Stimulated activated naive B cell treated with anti-CD40 and anti-IgM and Interleukin-4, amounts not matched to agents 10 μg/mL and 1 μg/mL and 100 μg/mL, for 72 hours (primary cell): ENCODE data around the gene PDE11A.

Experiments
- ATAC-seq, 2 donors: fragments of 150-1000 bp; cut with Tn5 transposase; replicated peaks; 2 replicates each; pipeline ENCODE4 v1.10.0; 2021; ENCODE audit warnings: moderate library complexity in 1 of 2
- DNase-seq: peaks from one replicate; pipeline ENCODE4 v3.0.0; 2021
- H3K27ac Mint-ChIP-seq: one replicate; pipeline ENCODE4 v1.8.0; 2022; ENCODE audit warnings: mild to moderate bottlenecking, mixed read lengths
- H3K27me3 Mint-ChIP-seq, 2 donors: one replicate each; pipeline ENCODE4 v1.8.0; 2022; ENCODE audit warnings: mixed read lengths in 2 of 2
- H3K36me3 Mint-ChIP-seq, 2 donors: one replicate each; pipeline ENCODE4 v1.8.0; 2022; ENCODE audit warnings: mixed read lengths in 2 of 2, mild to moderate bottlenecking in 1 of 2
- H3K4me1 Mint-ChIP-seq, 2 donors: one replicate each; pipeline ENCODE4 v1.8.0; 2022; ENCODE audit warnings: mixed read lengths in 2 of 2, mild to moderate bottlenecking in 1 of 2
- H3K4me3 Mint-ChIP-seq, 2 donors: one replicate each; pipeline ENCODE4 v1.8.0; 2022; ENCODE audit warnings: mild to moderate bottlenecking in 2 of 2, mixed read lengths in 2 of 2, moderate library complexity in 1 of 2
- H3K9me3 Mint-ChIP-seq, 2 donors: one replicate each; pipeline ENCODE4 v1.8.0; 2022; ENCODE audit warnings: mixed read lengths in 2 of 2, mild to moderate bottlenecking in 1 of 2

PDE11A gene

DNA sequence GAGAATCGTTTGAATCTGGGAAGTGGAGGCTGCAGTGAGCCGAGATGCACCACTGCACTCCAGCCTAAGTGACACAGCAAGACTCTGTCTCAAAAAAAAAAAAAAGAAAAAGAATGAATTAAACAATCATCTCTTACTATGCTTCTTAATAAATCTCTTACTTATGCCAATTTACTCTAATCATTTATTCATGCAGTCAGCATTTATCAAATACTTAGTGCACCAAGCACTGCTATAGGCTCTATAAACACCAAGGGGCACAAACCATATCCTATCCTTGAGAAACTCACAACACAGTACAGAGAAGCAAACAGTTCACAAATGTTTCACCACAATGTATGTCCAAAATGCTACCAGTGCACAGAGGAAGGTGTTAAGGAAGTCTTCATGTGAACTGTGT is 189.4 kb downstream of the PDE11A start:
- no peak for ATAC-seq
- H3K27me3 Mint-ChIP-seq: no peaks in the 10 kb centered on the region
- H3K36me3 Mint-ChIP-seq: no peaks in the 10 kb centered on the region
- no peaks in the 10 kb centered on the region for H3K4me1 Mint-ChIP-seq
- H3K27ac Mint-ChIP-seq: no peak overlapping the region
- H3K9me3 Mint-ChIP-seq: peaks cover 0 to 5% of the 10 kb centered on the region in 2 donors
- DNase-seq: no peak
- H3K4me3 Mint-ChIP-seq: no peak overlapping the region

- peaks cover 0 to 5% of the 10 kb centered on the region in 2 donors for H3K9me3 Mint-ChIP-seq
- no peak overlapping the region for H3K4me3 Mint-ChIP-seq
- ATAC-seq (no peak), DNase-seq (no peak)
- H3K27me3 Mint-ChIP-seq: no peaks in the 10 kb centered on the region
- no peaks in the 10 kb centered on the region for H3K4me1 Mint-ChIP-seq
- no peak overlapping the region for H3K27ac Mint-ChIP-seq
- no peaks in the 10 kb centered on the region for H3K36me3 Mint-ChIP-seq
Observed at GRCh38 chr2:177882501-177882900, 190.1 kb downstream of the PDE11A start.

DNA sequence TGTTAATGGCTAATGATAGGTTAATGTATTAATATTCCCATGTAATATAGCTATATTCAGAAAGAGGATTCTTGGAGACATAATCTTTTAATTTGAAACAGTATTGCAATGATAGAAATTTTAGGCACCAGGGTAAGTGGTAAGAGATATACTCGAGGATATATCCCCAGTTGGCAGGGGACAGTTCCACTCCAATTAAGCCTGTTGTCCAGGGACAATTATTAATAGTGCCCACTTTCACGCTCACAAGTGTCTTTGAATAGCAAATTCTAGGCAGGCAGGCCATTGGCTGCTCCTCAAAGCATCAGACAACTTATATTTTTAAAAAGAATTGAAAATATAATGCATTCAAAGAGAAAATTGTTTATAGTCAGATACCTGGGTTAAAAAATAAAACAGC is 190.7 kb downstream of the PDE11A start:
- H3K9me3 Mint-ChIP-seq: peaks cover 0 to 5% of the 10 kb centered on the region in 2 donors
- no peaks in the 10 kb centered on the region for H3K4me1 Mint-ChIP-seq
- H3K27me3 Mint-ChIP-seq: no peaks in the 10 kb centered on the region
- DNase-seq (no peak), ATAC-seq (no peak)
- H3K4me3 Mint-ChIP-seq: no peak overlapping the region
- no peak overlapping the region for H3K27ac Mint-ChIP-seq
- H3K36me3 Mint-ChIP-seq: no peaks in the 10 kb centered on the region

DNA sequence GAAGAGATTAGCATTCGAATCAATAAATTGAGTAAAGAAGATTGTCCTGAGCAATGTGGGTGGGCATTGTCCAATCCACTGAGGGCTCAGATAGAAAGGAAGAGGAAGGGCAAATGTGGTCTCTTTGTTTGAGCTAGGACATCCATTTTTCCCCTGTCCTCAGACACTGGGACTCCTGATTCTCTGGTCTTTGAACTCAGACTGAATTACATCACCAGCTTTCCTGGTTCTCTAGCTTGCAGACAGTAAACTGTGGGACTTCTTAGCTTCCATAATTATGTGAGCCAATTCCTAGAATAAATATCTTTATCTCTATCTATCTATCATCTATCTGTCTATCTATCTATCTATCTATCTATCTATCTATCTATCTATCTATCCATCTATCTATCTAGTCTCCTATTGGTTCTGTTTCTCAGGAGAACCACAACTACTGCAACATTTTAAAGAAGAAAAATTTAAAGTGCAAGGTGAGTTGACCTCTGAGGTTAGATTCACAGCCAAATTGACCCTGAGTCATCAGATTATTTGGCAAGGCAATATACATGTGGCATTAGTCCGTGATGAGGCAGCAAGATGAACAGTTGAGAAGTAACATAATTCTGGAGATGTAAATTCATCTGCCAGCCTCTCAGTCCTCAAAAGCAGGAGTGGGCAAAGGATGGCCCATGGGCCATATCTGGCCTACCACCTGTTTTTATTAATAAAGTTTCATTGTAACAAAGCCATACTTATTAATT is 191.4 kb downstream of the PDE11A start:
- no peak for DNase-seq
- peaks cover 0 to 5% of the 10 kb centered on the region in 2 donors for H3K9me3 Mint-ChIP-seq
- H3K36me3 Mint-ChIP-seq: no peaks in the 10 kb centered on the region
- H3K27ac Mint-ChIP-seq: no peak overlapping the region
- no peaks in the 10 kb centered on the region for H3K4me1 Mint-ChIP-seq
- ATAC-seq: no peak
- no peak overlapping the region for H3K4me3 Mint-ChIP-seq
- no peaks in the 10 kb centered on the region for H3K27me3 Mint-ChIP-seq

DNA sequence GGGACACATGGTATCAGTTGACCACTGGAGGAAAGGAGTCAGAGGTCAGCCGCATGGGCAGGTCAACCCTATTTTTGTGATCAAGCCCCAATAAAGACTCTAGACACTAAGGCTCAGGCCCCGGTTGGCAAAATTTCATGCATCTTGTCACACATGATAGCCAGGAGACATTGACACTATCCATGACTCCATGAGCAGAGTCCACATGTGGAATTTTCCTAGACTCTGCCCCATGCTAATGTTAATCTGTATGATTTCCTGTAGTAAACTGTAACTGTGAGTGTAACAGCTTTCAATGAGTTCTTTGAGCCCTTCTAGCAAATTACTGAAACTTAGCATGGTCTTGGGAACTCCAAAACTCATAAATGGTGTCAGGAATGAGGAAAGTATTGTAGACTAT is 192.3 kb downstream of the PDE11A start:
- no peak for ATAC-seq
- no peak overlapping the region for H3K27ac Mint-ChIP-seq
- H3K36me3 Mint-ChIP-seq: no peaks in the 10 kb centered on the region

GRCh38 chr2:177876950-177877349 is 195.6 kb downstream of the PDE11A start:
- H3K27me3 Mint-ChIP-seq: no peaks in the 10 kb centered on the region
- H3K27ac Mint-ChIP-seq: no peak overlapping the region
- no peak for ATAC-seq
- H3K4me3 Mint-ChIP-seq: no peak overlapping the region
- DNase-seq: no peak
- no peaks in the 10 kb centered on the region for H3K36me3 Mint-ChIP-seq
- peaks cover 0 to 3% of the 10 kb centered on the region in 2 donors for H3K9me3 Mint-ChIP-seq
- no peaks in the 10 kb centered on the region for H3K4me1 Mint-ChIP-seq

More for the DNA sequence above, 192.3 kb downstream of the PDE11A start:
- DNase-seq: no peak
- H3K4me1 Mint-ChIP-seq: no peaks in the 10 kb centered on the region
- H3K27me3 Mint-ChIP-seq: no peaks in the 10 kb centered on the region
- H3K4me3 Mint-ChIP-seq: no peak overlapping the region
- H3K9me3 Mint-ChIP-seq: peaks cover 0 to 5% of the 10 kb centered on the region in 2 donors

- peaks cover 3 to 4% of the 10 kb centered on the region in 2 donors for H3K27me3 Mint-ChIP-seq
- H3K36me3 Mint-ChIP-seq: no peaks in the 10 kb centered on the region
Observed at GRCh38 chr2:177874686-177875085, 197.9 kb downstream of the PDE11A start.

DNA sequence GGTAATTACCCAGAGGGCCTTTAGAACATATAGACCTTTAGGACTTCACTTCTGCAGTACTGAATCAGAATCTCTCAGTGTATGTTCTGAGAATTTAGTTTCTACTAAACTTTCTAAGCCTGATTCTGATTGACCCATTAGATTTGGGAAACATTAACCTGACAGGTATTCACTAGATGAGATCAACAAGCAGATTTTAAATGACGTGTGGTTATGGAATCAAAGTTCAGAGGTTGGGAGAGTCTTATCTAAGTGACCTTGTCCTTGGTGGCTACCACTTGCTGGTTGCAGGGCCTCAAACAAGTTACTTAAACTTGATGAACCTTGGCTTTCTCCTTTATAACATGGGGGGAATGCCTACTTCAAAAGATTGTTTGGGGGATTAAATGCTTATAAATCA is 198.7 kb downstream of the PDE11A start:
- Mint-ChIP-seq H3K27me3 (peaks cover 3 to 4% of the 10 kb centered on the region in 2 donors), H3K9me3 (no peaks in the 10 kb centered on the region), H3K36me3 (no peaks in the 10 kb centered on the region), H3K4me3 (no peak overlapping the region), H3K4me1 (no peaks in the 10 kb centered on the region), H3K27ac (no peak overlapping the region)
- DNase-seq (no peak), ATAC-seq (no peak)

More at GRCh38 chr2:177874686-177875085, 197.9 kb downstream of the PDE11A start:
- DNase-seq (no peak), ATAC-seq (no peak)
- Mint-ChIP-seq H3K27ac (no peak overlapping the region), H3K4me1 (no peaks in the 10 kb centered on the region), H3K4me3 (no peak overlapping the region), H3K9me3 (no peaks in the 10 kb centered on the region)

GRCh38 chr2:177872286-177872685 is 200.3 kb downstream of the PDE11A start:
- DNase-seq (no peak), ATAC-seq (no peak)
- Mint-ChIP-seq H3K4me3 (no peak overlapping the region), H3K27ac (no peak overlapping the region), H3K4me1 (no peaks in the 10 kb centered on the region), H3K27me3 (peaks cover 3 to 4% of the 10 kb centered on the region in 2 donors), H3K36me3 (no peaks in the 10 kb centered on the region), H3K9me3 (no peaks in the 10 kb centered on the region)

DNA sequence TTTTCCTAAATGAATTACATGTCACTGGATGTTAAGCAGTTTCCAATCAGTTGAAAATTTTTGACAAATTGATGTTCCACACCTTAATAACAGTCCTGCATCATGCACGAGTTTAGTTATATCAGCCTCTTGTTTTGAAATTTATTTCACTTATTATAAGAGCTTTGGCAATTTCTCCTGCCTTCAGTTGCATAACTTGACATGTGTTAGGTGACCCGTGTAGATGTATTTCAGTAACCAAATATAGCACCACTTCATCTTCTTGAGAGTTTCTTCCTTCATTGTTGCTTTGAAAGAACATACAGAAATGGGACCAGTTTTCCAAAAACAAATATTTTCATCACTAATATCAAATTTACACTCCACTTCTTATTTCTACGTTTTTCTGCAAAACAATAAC is 202.7 kb downstream of the PDE11A start:
- no peak overlapping the region for H3K27ac Mint-ChIP-seq
- DNase-seq (no peak), ATAC-seq (no peak)
- H3K9me3 Mint-ChIP-seq: no peaks in the 10 kb centered on the region
- H3K27me3 Mint-ChIP-seq: peaks cover 3 to 4% of the 10 kb centered on the region in 2 donors
- H3K4me3 Mint-ChIP-seq: no peak overlapping the region
- H3K4me1 Mint-ChIP-seq: no peaks in the 10 kb centered on the region
- no peaks in the 10 kb centered on the region for H3K36me3 Mint-ChIP-seq

DNA sequence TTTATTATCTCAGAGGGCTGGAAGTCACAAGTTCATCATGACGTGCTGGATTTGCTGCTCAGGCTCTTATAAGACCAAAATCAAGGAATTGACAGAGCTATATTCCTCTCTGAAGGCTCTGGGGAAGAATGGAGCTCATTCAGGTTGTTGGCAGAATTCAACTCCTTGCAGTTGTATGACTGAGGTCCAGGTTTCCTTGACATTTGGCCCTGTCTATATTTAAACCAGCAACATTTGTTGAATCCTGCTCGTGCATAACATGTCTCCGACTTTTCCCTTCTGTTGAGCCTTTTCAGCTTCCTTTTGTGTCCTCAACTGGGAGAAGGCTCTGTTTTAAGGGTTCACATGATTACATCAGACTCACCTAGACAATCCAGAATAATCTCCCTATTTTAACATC is 203.4 kb downstream of the PDE11A start:
- H3K4me3 Mint-ChIP-seq: no peak overlapping the region
- H3K27me3 Mint-ChIP-seq: peaks cover 3 to 4% of the 10 kb centered on the region in 2 donors
- no peaks in the 10 kb centered on the region for H3K9me3 Mint-ChIP-seq
- no peak for DNase-seq
- ATAC-seq: no peak
- no peaks in the 10 kb centered on the region for H3K36me3 Mint-ChIP-seq
- H3K27ac Mint-ChIP-seq: no peak overlapping the region
- no peaks in the 10 kb centered on the region for H3K4me1 Mint-ChIP-seq

- H3K27me3 Mint-ChIP-seq: peaks cover 3 to 4% of the 10 kb centered on the region in 2 donors
- H3K27ac Mint-ChIP-seq: no peak overlapping the region
- H3K9me3 Mint-ChIP-seq: peaks cover 0 to 2% of the 10 kb centered on the region in 2 donors
- DNase-seq (no peak), ATAC-seq (no peak)
- no peak overlapping the region for H3K4me3 Mint-ChIP-seq
- no peaks in the 10 kb centered on the region for H3K4me1 Mint-ChIP-seq
- H3K36me3 Mint-ChIP-seq: no peaks in the 10 kb centered on the region
Observed at GRCh38 chr2:177868806-177869205, 203.8 kb downstream of the PDE11A start.

DNA sequence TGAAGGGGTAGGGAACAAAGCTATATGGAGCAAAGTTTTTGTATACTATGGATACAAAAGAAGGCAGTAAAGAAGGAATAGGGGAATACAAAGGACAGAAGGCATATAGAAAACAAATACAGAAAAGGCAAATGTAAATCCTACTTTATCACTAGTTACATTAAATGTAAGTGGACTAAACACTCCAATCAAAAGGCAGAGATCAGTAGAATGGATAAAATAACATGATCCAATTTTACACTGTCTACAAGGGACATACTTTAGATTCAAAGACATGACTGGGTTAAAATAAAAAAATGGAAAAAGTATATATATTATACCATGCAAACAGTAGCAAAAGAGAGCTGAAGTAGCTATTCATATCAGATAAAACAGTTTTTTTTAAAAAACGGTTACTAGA is 215.0 kb downstream of the PDE11A start:
- Mint-ChIP-seq H3K4me3 (no peak overlapping the region), H3K9me3 (peaks cover 8 to 13% of the 10 kb centered on the region in 2 donors), H3K36me3 (no peaks in the 10 kb centered on the region), H3K4me1 (no peaks in the 10 kb centered on the region), H3K27ac (no peak overlapping the region), H3K27me3 (peaks cover 0 to 4% of the 10 kb centered on the region in 2 donors)
- no peak for ATAC-seq
- no peak for DNase-seq

DNA sequence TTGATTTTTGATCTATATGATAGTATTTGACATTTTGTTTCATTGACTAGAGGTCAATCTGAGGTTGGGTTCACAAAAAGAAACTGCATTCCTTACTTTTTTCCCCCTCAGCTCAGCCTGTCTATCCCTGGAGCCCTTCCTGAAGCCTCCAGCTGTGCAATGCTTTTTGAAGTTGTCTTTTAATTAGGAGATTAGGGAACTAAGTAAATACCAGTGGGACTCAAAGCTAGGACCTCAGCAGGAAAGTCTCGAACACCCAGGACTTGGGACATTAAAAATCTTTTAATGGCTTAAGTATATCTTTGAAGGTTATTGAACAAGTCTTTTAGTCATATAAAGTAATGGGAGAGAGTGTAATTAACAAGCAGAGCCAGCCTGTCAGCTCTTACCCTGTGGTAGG is 220.2 kb downstream of the PDE11A start:
- Mint-ChIP-seq H3K36me3 (no peaks in the 10 kb centered on the region), H3K27ac (no peak overlapping the region), H3K4me3 (no peak overlapping the region), H3K9me3 (peaks cover 3 to 7% of the 10 kb centered on the region in 2 donors), H3K27me3 (no peaks in the 10 kb centered on the region), H3K4me1 (no peaks in the 10 kb centered on the region)
- no peak for ATAC-seq
- no peak for DNase-seq

- no peak for DNase-seq
- H3K27me3 Mint-ChIP-seq: no peaks in the 10 kb centered on the region
- H3K4me1 Mint-ChIP-seq: no peaks in the 10 kb centered on the region
- no peak for ATAC-seq
- H3K4me3 Mint-ChIP-seq: no peak overlapping the region
- H3K9me3 Mint-ChIP-seq: no peaks in the 10 kb centered on the region
- H3K36me3 Mint-ChIP-seq: no peaks in the 10 kb centered on the region
- no peak overlapping the region for H3K27ac Mint-ChIP-seq
Observed at GRCh38 chr2:177843188-177843587, 229.4 kb downstream of the PDE11A start.
